ENCODE data around the gene DBNDD2. TPM values are rescaled to one million over a fixed set of nuclear protein-coding genes. Genes with fewer than 3 reads are reported as not detected.

DBNDD2 gene
- total and polyA plus RNA-seq, 2 experiments from 2014 or later: 62.9 to 89.3 TPM

- no peaks in the 10 kb centered on the region for H3K36me3 ChIP-seq
- no peak overlapping the region for H3K27ac ChIP-seq
- no peak for TF ChIP-seq CTCF (IDR thresholded peaks at IDR 0.05; ENCODE audit: low read depth, low read length)
- H3K4me3 ChIP-seq: no peak overlapping the region
- no peaks in the 10 kb centered on the region for H3K27me3 ChIP-seq
- no peaks in the 10 kb centered on the region for H3K9me3 ChIP-seq (ENCODE audit: low read depth)
- DNase-seq (ENCODE audit: low read depth in 1 of 2, low spot score in 1 of 2): no peak
- H3K4me1 ChIP-seq (ENCODE audit: low read depth): no peaks in the 10 kb centered on the region
Observed at GRCh38 chr20:45391559-45391958, 16.5 kb upstream of the DBNDD2 start.

GRCh38 chr20:45392733-45393132 is 15.4 kb upstream of the DBNDD2 start:
- H3K4me1 ChIP-seq (ENCODE audit: low read depth): no peaks in the 10 kb centered on the region
- no peaks in the 10 kb centered on the region for H3K36me3 ChIP-seq
- no peaks in the 10 kb centered on the region for H3K27me3 ChIP-seq
- no peak overlapping the region for H3K4me3 ChIP-seq
- no peak overlapping the region for H3K27ac ChIP-seq
- DNase-seq (ENCODE audit: low read depth in 1 of 2, low spot score in 1 of 2): no peak
- no peak for TF ChIP-seq CTCF (IDR thresholded peaks at IDR 0.05; ENCODE audit: low read depth, low read length)
- H3K9me3 ChIP-seq (ENCODE audit: low read depth): no peaks in the 10 kb centered on the region

GRCh38 chr20:45394221-45395113 is 13.6 kb upstream of the DBNDD2 start:
- TF ChIP-seq CTCF (IDR thresholded peaks at IDR 0.05; ENCODE audit: low read depth, low read length): no peak
- Histone ChIP-seq H3K36me3 (no peaks in the 10 kb centered on the region), H3K27me3 (no peaks in the 10 kb centered on the region), H3K4me3 (no peak overlapping the region), H3K27ac (no peak overlapping the region), H3K4me1 (ENCODE audit: low read depth) (no peaks in the 10 kb centered on the region), H3K9me3 (ENCODE audit: low read depth) (no peaks in the 10 kb centered on the region)
- DNase-seq (ENCODE audit: low read depth in 1 of 2, low spot score in 1 of 2): no peak

GRCh38 chr20:45395114-45395415 is 13.0 kb upstream of the DBNDD2 start:
- no peak for TF ChIP-seq CTCF (IDR thresholded peaks at IDR 0.05; ENCODE audit: low read depth, low read length)
- Histone ChIP-seq H3K9me3 (ENCODE audit: low read depth) (no peaks in the 10 kb centered on the region), H3K27ac (no peak overlapping the region), H3K4me1 (ENCODE audit: low read depth) (no peaks in the 10 kb centered on the region), H3K36me3 (no peaks in the 10 kb centered on the region), H3K4me3 (no peak overlapping the region), H3K27me3 (no peaks in the 10 kb centered on the region)
- DNase-seq (ENCODE audit: low read depth in 1 of 2, low spot score in 1 of 2): no peak

GRCh38 chr20:45399018-45399417 is 9.1 kb upstream of the DBNDD2 start:
- Histone ChIP-seq H3K36me3 (no peaks in the 10 kb centered on the region), H3K27me3 (peaks cover 2% of the 10 kb centered on the region), H3K4me1 (ENCODE audit: low read depth) (no peaks in the 10 kb centered on the region), H3K4me3 (no peak overlapping the region), H3K9me3 (ENCODE audit: low read depth) (no peaks in the 10 kb centered on the region), H3K27ac (no peak overlapping the region)
- no peak for DNase-seq (ENCODE audit: low read depth in 1 of 2, low spot score in 1 of 2)
- no peak for TF ChIP-seq CTCF (IDR thresholded peaks at IDR 0.05; ENCODE audit: low read depth, low read length)
